Testis (tissue), 5 donors: ENCODE data around the gene HMGN5. TPM values are rescaled to one million over a fixed set of nuclear protein-coding genes. Genes with fewer than 3 reads are reported as not detected.

Experiments
- DNase-seq: peaks from one replicate; pipeline ENCODE4 v3.0.0-alpha.2; 2019
- H3K27ac ChIP-seq, 2 donors: fragments of 200-600 bp; sonication (generic); one replicate each; pipeline ENCODE4 v1.5.1; 2019
- H3K27me3 ChIP-seq: fragments of 200-600 bp; sonication (generic); one replicate; pipeline ENCODE4 v1.5.1; 2019
- H3K36me3 ChIP-seq: fragments of 200-600 bp; sonication (generic); one replicate; pipeline ENCODE4 v1.5.1; 2017; ENCODE audit warnings: low read depth; ENCODE audit errors: missing control alignments
- H3K4me1 ChIP-seq: fragments of 200-600 bp; sonication (generic); one replicate; pipeline ENCODE4 v1.5.1; 2019
- H3K4me3 ChIP-seq, 2 donors: fragments of 200-600 bp; sonication (generic); one replicate each; pipeline ENCODE4 v1.5.1; 2017 to 2019
- H3K9me3 ChIP-seq: fragments of 200-600 bp; sonication (generic); one replicate; pipeline ENCODE4 v1.5.1; 2017
- POLR2A ChIP-seq: fragments of 450-650 bp; IDR thresholded peaks from one replicate; pipeline ENCODE4 v1.6.1; 2017; ENCODE audit warnings: antibody characterized with exemption, mild to moderate bottlenecking, moderate library complexity
- WGBS, 2 donors: methylation state at CpG; one replicate each; pipeline ENCODE4 v1.1.5; 2018; 5-methylcytosine and 5-hydroxymethylcytosine counted together
- intact Hi-C: fragments of 100-400 bp; cut with DNase I; formaldehyde crosslinking; loops from one replicate; pipeline ENCODE4 v1.15.1; 2023; ENCODE audit warnings: low total_unique reads
- long read RNA-seq, 2 donors: transcript quantifications; one replicate each; lab custom pipeline, GENCODE V29; 2026
- polyA plus RNA-seq: library from polyadenylated mRNA; stranded (reverse); fragments of 350-450 nt; fragmentation: Illumina TruSeq; extraction: RNeasy Lipid Tissue Mini Kit (QIAGEN cat#74804); gene quantifications from one replicate; pipeline ENCODE4 v1.2.3, GENCODE V29; 2014; ENCODE audit warnings: low read depth, low replicate concordance; ENCODE audit not compliant: insufficient read depth
- total RNA-seq, 2 donors: library from RNA; depleted of rRNA; stranded (reverse); fragments of >200 nt; gene quantifications; one replicate each; pipeline ENCODE4 v1.2.3, GENCODE V29; 2016
- TF ChIP-seq, protein P1 (sequence below), 3 experiments: fragments of 450-650 bp in 2 of 3; fragments of 200-600 bp in 1 of 3; sonication (generic) in 1 of 3; IDR thresholded peaks; one replicate each; pipeline ENCODE4 v1.5.1; 2016 to 2019; ENCODE audit warnings: antibody characterized with exemption in 3 of 3, mild to moderate bottlenecking in 2 of 3, moderate library complexity in 1 of 3

HMGN5 gene, protein sequence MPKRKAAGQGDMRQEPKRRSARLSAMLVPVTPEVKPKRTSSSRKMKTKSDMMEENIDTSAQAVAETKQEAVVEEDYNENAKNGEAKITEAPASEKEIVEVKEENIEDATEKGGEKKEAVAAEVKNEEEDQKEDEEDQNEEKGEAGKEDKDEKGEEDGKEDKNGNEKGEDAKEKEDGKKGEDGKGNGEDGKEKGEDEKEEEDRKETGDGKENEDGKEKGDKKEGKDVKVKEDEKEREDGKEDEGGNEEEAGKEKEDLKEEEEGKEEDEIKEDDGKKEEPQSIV
- total RNA-seq: 100 to 1,000 TPM; 105 to 107 TPM
- 26.4 TPM for polyA plus RNA-seq
- long read RNA-seq, donor 1, transcript HMGN5-203 (6 exons, 578 nt): major isoform, 65 of 342 reads
- long read RNA-seq, donor 1, partial matches to known transcripts: 270 of 342 reads
- long read RNA-seq, donor 1, other reads (novel, unspliced or antisense): 0 of 342 reads
- long read RNA-seq, donor 2, transcript HMGN5-203 (6 exons, 578 nt): major isoform, 32 of 477 reads
- long read RNA-seq, donor 2, partial matches to known transcripts: 440 of 477 reads
- long read RNA-seq, donor 2, other reads (novel, unspliced or antisense): 0 of 477 reads

DNA sequence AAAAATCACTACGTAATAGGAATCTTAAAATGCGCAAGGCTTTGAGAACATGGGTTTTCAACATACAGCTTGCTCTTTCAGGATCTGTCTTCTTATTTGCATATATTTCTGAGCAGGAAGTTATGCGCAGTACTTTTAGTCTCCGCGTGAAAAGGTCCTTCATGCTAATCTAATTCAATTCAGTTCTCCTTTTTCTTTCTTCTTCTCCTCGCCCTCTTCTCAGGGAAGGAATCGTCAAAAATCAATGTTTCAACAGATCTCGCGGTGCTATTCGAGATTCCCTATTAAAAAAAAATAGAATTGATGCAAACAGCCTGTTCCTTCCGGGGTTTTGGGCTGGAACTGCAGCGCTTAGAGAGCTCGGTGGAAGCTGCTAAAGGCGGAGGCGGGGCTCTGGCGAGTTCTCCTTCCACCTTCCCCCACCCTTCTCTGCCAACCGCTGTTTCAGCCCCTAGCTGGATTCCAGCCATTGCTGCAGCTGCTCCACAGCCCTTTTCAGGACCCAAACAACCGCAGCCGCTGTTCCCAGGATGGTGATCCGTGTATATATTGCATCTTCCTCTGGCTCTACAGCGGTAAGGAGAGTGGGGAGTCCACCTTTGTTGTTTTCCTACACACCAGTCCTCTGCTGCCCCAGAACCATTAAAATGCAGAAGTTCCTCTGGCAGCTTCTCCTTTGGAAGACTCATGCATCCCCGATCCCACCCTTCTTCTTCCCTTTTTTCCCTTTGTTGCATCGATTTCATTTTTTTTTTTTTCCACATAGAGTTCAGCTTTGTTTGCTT is at the start of gene HMGN5, which contains the start of gene SH3BGRL:
HMGN5 (minus strand) TSS at position 243 of the 785 bp plus-strand sequence. CDS start 80,364 bp downstream, outside the sequence.
SH3BGRL (plus strand) TSS at position 432 of the 785 bp plus-strand sequence; CDS start at position 531, 99 bp downstream.
- intact Hi-C loops: no loop called here
- no peaks in the 10 kb centered on the region for H3K4me1 ChIP-seq
- H3K9me3 ChIP-seq: no peaks in the 10 kb centered on the region
- no peaks in the 10 kb centered on the region for H3K27me3 ChIP-seq
- 0 to 1% methylated on average over 17 to 21 of the region's 23 CpGs for WGBS, 2 donors
- peak; percentile 90 for DNase-seq
- H3K36me3 ChIP-seq: no peaks in the 10 kb centered on the region
- TF ChIP-seq, protein P1, sequence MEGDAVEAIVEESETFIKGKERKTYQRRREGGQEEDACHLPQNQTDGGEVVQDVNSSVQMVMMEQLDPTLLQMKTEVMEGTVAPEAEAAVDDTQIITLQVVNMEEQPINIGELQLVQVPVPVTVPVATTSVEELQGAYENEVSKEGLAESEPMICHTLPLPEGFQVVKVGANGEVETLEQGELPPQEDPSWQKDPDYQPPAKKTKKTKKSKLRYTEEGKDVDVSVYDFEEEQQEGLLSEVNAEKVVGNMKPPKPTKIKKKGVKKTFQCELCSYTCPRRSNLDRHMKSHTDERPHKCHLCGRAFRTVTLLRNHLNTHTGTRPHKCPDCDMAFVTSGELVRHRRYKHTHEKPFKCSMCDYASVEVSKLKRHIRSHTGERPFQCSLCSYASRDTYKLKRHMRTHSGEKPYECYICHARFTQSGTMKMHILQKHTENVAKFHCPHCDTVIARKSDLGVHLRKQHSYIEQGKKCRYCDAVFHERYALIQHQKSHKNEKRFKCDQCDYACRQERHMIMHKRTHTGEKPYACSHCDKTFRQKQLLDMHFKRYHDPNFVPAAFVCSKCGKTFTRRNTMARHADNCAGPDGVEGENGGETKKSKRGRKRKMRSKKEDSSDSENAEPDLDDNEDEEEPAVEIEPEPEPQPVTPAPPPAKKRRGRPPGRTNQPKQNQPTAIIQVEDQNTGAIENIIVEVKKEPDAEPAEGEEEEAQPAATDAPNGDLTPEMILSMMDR (IDR thresholded peaks at IDR 0.05): no peak
- no peak for TF ChIP-seq POLR2A
- peak within 1 kb of the TSS; percentile 60 to 68 for H3K4me3 ChIP-seq
- H3K27ac ChIP-seq: peak within 1 kb of the TSS; percentile 64 to 83

DNA sequence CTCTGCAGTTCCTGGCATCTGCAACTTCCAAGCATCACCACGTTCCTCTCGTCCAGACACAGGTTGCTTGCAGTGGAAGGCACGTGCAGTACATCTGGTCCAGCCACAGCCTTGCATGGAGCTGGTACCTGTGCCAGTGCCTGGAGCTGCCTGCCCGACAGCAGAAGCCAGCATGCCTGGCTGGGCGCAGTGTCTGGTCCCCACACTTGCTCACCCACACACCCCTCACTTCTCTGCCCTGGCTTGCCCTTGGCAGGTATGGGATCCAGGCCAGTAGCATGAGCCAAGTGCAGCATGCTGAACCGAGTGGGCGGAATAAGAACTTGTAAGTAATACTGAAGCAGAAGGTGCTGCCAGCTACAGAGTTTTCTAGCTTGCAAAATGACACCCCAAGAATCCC is 40.0 kb upstream of the HMGN5 start:
- intact Hi-C loops: no loop called here
- H3K4me1 ChIP-seq: no peaks in the 10 kb centered on the region
- no peak for DNase-seq
- H3K9me3 ChIP-seq: no peaks in the 10 kb centered on the region
- H3K4me3 ChIP-seq: no peak overlapping the region
- WGBS, 2 donors: 88% methylated on average over 7 of the region's 7 CpGs; no CpG with 5 or more reads in 1 of the 2 donors
- H3K27ac ChIP-seq: no peak overlapping the region
- no peaks in the 10 kb centered on the region for H3K36me3 ChIP-seq
- no peaks in the 10 kb centered on the region for H3K27me3 ChIP-seq
- TF ChIP-seq, protein P1 (IDR thresholded peaks at IDR 0.05): no peak
- no peak for TF ChIP-seq POLR2A

DNA sequence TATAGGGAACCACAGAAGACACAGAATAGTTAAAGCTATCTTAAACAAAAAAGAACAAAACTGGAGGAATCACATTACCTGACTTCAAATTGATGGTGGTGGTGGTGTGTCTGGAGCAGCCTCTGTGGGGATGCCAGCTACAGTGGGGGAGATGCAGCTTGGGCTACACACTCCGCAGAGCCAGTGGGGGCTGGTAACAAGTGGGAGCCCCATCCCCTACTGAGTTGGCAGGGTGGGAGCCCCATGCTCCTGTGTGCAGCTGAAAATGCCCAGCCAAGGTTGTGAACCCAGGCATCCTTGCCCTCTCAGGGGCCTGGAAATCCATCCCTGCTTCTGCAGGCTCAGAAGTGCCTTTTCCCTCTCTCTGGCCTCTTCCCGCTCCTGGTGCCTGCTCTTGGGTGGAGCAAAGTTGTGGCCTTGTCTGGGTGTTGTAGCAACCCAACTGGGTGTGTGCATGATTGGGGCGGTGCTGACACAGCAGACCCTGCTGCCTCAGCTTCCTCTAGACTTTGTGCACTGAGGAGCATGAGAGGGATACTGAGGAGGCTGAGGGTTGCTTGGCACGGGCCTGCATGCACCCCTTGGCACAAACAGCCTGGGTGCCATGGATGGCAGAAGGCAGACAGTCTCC is 39.1 kb upstream of the HMGN5 start:
- Histone ChIP-seq H3K36me3 (no peaks in the 10 kb centered on the region), H3K27me3 (no peaks in the 10 kb centered on the region), H3K4me3 (no peak overlapping the region), H3K9me3 (no peaks in the 10 kb centered on the region), H3K4me1 (no peaks in the 10 kb centered on the region), H3K27ac (no peak overlapping the region)
- DNase-seq: no peak
- 100% methylated on average over 2 of the region's 4 CpGs; no CpG with 5 or more reads in 1 of the 2 donors for WGBS, 2 donors
- TF ChIP-seq, protein P1 (IDR thresholded peaks at IDR 0.05): no peak
- TF ChIP-seq POLR2A: no peak
- intact Hi-C loops: no loop called here

DNA sequence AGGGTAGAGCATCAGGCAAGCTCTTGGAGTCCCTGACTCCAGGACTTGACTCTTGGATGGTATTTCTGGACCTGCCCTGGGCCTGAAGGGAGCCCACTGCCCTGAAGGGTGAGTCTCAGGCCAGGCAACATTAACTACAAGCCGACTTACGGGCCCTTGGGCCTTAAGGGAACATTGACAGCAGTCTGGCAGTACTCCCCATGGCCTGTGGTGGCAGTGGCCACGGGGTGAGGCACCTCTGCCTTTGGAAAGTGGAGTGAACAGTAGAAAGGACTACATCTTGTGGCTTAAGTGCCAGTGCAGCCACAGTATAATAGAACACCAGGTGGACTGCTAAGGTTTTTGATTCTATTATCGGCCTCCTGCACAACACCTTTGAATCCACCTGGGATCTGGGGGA is 36.5 kb upstream of the HMGN5 start:
- Histone ChIP-seq H3K27ac (no peak overlapping the region), H3K27me3 (no peaks in the 10 kb centered on the region), H3K9me3 (no peaks in the 10 kb centered on the region), H3K4me1 (no peaks in the 10 kb centered on the region), H3K36me3 (no peaks in the 10 kb centered on the region), H3K4me3 (no peak overlapping the region)
- no peak for DNase-seq
- 80 to 96% methylated on average over 1 to 4 of the region's 4 CpGs for WGBS, 2 donors
- intact Hi-C loops: no loop called here
- no peak for TF ChIP-seq POLR2A
- TF ChIP-seq, protein P1 (IDR thresholded peaks at IDR 0.05): no peak
